Loucy (cell line): ENCODE data around the gene CDH13.

Experiments used
- CTCF ChIP-seq: fragments of 200-600 bp; sonication (generic); conservative IDR thresholded peaks from 2 replicates; pipeline ENCODE4 v1.5.1; 2014; ENCODE audit warnings: mild to moderate bottlenecking, antibody characterized with exemption, low read length
- EZH2phosphoT487 ChIP-seq: fragments of 200-600 bp; IDR thresholded peaks from 2 replicates; pipeline ENCODE4 v1.6.1; 2018; ENCODE audit warnings: antibody characterized with exemption, mild to moderate bottlenecking, moderate library complexity, borderline replicate concordance

- TF ChIP-seq CTCF (no peak), EZH2phosphoT487 (no peak)
These were observed 17.3 kb downstream of the CDH13 start for GRCh38 chr16:82643936-82644630.
